CD14-positive monocyte (primary cell): ENCODE results near the gene TNIP1. TPM values are rescaled to one million over a fixed set of nuclear protein-coding genes. Genes with fewer than 3 reads are reported as not detected.

ENCODE experiments used
- DNase-seq, 3 donors: peaks; one replicate each; pipeline ENCODE4 v3.0.0-alpha.2; 2011 to 2022
- H2AFZ ChIP-seq: 2 replicates; pipeline ENCODE4 v1.6.0; 2012; ENCODE audit warnings: mild to moderate bottlenecking, low read depth, low read length, inconsistent platforms; ENCODE audit not compliant: insufficient read depth, poor library complexity, severe bottlenecking
- H3K27ac ChIP-seq, 2 donors: 1 replicate in 1 of 2; 2 replicates in 1 of 2; pipeline ENCODE4 v1.5.1; 2012 to 2013; ENCODE audit warnings: low read length in 2 of 2, control low read depth in 1 of 2, inconsistent platforms in 1 of 2, low read depth in 1 of 2, mild to moderate bottlenecking in 1 of 2
- H3K27me3 ChIP-seq, 2 donors: one replicate each; pipeline versions ENCODE4 v1.6.0 to v1.6.1; 2011 to 2013; ENCODE audit warnings: low read length in 2 of 2; ENCODE audit not compliant: control insufficient read depth in 2 of 2, insufficient read depth in 2 of 2
- H3K36me3 ChIP-seq, 2 donors: replicated peaks in 1 of 2; 1 replicate in 1 of 2; 2 replicates in 1 of 2; pipeline versions ENCODE4 v1.5.1 to v1.6.1; 2012 to 2013; ENCODE audit warnings: low read length in 2 of 2, control low read depth in 1 of 2, inconsistent platforms in 1 of 2, mild to moderate bottlenecking in 1 of 2; ENCODE audit not compliant: insufficient read depth in 2 of 2, control insufficient read depth in 1 of 2
- H3K4me1 ChIP-seq, 2 donors: 1 replicate in 1 of 2; 2 replicates in 1 of 2; pipeline versions ENCODE4 v1.5.1 to v1.6.1; 2012 to 2013; ENCODE audit warnings: low read length in 2 of 2, control low read depth in 1 of 2, inconsistent platforms in 1 of 2, mild to moderate bottlenecking in 1 of 2, moderate library complexity in 1 of 2; ENCODE audit not compliant: insufficient read depth in 2 of 2, control insufficient read depth in 1 of 2
- H3K4me2 ChIP-seq: replicated peaks from 2 replicates; pipeline ENCODE3; 2012; ENCODE audit warnings: low read length, moderate library complexity, mild to moderate bottlenecking; ENCODE audit not compliant: poor library complexity, severe bottlenecking; ENCODE audit errors: extremely low read depth
- H3K4me3 ChIP-seq, 3 experiments: fragments of 200-600 bp in 1 of 3; sonication (generic) in 1 of 3; replicated peaks in 1 of 3; 1 replicate in 2 of 3; 2 replicates in 1 of 3; pipeline ENCODE4 v1.5.1; 2011 to 2013; ENCODE audit warnings: low read length in 3 of 3, mild to moderate bottlenecking in 3 of 3, control low read depth in 2 of 3, low read depth in 2 of 3, inconsistent platforms in 1 of 3, moderate library complexity in 1 of 3
- H3K79me2 ChIP-seq: 2 replicates; pipeline ENCODE4 v1.6.0; 2012; ENCODE audit warnings: mild to moderate bottlenecking, control low read depth, inconsistent platforms, low read length, moderate library complexity; ENCODE audit not compliant: insufficient read depth
- H3K9ac ChIP-seq: 2 replicates; pipeline ENCODE4 v1.6.0; 2017; ENCODE audit warnings: low read length, mild to moderate bottlenecking; ENCODE audit not compliant: insufficient read depth, poor library complexity, severe bottlenecking
- H3K9me3 ChIP-seq, 2 donors: replicated peaks in 1 of 2; 1 replicate in 1 of 2; 2 replicates in 1 of 2; pipeline versions ENCODE4 v1.5.1 to v1.6.1; 2012 to 2013; ENCODE audit warnings: low read length in 2 of 2, control low read depth in 1 of 2; ENCODE audit not compliant: control insufficient read depth in 1 of 2, insufficient read depth in 1 of 2
- H4K20me1 ChIP-seq: 2 replicates; pipeline ENCODE4 v1.6.0; 2012; ENCODE audit warnings: mild to moderate bottlenecking, low read length, control low read depth, moderate library complexity; ENCODE audit not compliant: insufficient read depth
- H3K27ac Mint-ChIP-seq, 7 donors: one replicate each; pipeline ENCODE4 v1.8.0; 2020; ENCODE audit warnings: mild to moderate bottlenecking in 7 of 7, mixed read lengths in 7 of 7, moderate library complexity in 6 of 7, inconsistent platforms in 2 of 7
- H3K27me3 Mint-ChIP-seq, 3 donors: one replicate each; pipeline ENCODE4 v1.8.0; 2021 to 2022; ENCODE audit warnings: low read depth in 3 of 3, mild to moderate bottlenecking in 3 of 3, mixed read lengths in 3 of 3, moderate library complexity in 3 of 3, inconsistent platforms in 1 of 3
- H3K36me3 Mint-ChIP-seq, 2 donors: one replicate each; pipeline ENCODE4 v1.8.0; 2020; ENCODE audit warnings: mixed read lengths in 2 of 2, inconsistent platforms in 1 of 2, mild to moderate bottlenecking in 1 of 2
- H3K4me1 Mint-ChIP-seq: one replicate; pipeline ENCODE4 v1.8.0; 2020; ENCODE audit warnings: mild to moderate bottlenecking, mixed read lengths
- H3K4me3 Mint-ChIP-seq, 2 donors: one replicate each; pipeline ENCODE4 v1.8.0; 2020; ENCODE audit warnings: mild to moderate bottlenecking in 2 of 2, mixed read lengths in 2 of 2, moderate library complexity in 1 of 2
- H3K9me3 Mint-ChIP-seq, 7 donors: one replicate each; pipeline ENCODE4 v1.8.0; 2020 to 2022; ENCODE audit warnings: mixed read lengths in 7 of 7, mild to moderate bottlenecking in 6 of 7, moderate library complexity in 6 of 7, inconsistent platforms in 2 of 7
- WGBS: methylation state at CpG from one replicate; pipeline ENCODE4 v1.1.5; 2013; ENCODE audit warnings: missing lambda C conversion rate; ENCODE audit not compliant: insufficient coverage; 5-methylcytosine and 5-hydroxymethylcytosine counted together
- intact Hi-C, 2 donors: fragments of 100-400 bp; cut with micrococcal nuclease; formaldehyde crosslinking; loops; one replicate each; pipeline versions ENCODE4 v1.15.0 to v1.15.1; 2023
- polyA plus RNA-seq, 3 donors: library from polyadenylated mRNA; depleted of rRNA in 1 of 3; unstranded in 2 of 3; stranded (reverse) in 1 of 3; fragments of 300-500 nt in 2 of 3; fragments of >200 nt in 1 of 3; fragmentation: Illumina TruSeq in 2 of 3; gene quantifications; 1 replicate in 2 of 3; 2 replicates in 1 of 3; pipeline ENCODE4 v1.2.3, GENCODE V29; 2012 to 2021
- TF ChIP-seq, protein P1 (sequence below): fragments of 200-600 bp; IDR thresholded peaks from one replicate; pipeline ENCODE4 v1.8.0; 2022; ENCODE audit warnings: antibody characterized with exemption, mild to moderate bottlenecking

TNIP1 gene
- polyA plus RNA-seq, 3 donors: 30.8 to 108 (median 46.4) TPM

DNA sequence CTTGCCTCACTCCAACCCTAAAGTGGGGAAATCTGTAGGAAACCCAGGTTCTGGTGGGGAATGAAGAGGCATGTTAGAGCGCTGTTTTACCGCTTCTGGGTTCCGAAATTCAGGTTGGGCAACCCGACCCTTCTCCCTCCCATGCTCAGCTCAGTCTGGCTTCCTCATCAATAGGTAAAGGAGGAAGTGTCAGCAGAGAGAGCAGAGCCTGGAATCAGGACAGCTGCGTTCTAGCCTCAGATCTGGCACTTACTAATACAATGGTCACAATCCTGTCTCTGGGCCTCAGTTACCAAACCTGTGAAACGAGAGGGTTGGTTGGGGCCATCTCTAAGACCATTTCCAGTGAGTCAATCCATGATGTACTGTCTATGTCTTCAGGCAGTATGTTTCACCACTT is 16.2 kb upstream of the TNIP1 start:
- TF ChIP-seq, protein P1, sequence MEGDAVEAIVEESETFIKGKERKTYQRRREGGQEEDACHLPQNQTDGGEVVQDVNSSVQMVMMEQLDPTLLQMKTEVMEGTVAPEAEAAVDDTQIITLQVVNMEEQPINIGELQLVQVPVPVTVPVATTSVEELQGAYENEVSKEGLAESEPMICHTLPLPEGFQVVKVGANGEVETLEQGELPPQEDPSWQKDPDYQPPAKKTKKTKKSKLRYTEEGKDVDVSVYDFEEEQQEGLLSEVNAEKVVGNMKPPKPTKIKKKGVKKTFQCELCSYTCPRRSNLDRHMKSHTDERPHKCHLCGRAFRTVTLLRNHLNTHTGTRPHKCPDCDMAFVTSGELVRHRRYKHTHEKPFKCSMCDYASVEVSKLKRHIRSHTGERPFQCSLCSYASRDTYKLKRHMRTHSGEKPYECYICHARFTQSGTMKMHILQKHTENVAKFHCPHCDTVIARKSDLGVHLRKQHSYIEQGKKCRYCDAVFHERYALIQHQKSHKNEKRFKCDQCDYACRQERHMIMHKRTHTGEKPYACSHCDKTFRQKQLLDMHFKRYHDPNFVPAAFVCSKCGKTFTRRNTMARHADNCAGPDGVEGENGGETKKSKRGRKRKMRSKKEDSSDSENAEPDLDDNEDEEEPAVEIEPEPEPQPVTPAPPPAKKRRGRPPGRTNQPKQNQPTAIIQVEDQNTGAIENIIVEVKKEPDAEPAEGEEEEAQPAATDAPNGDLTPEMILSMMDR: no peak
- H3K27me3 ChIP-seq: no peaks in the 10 kb centered on the region
- H4K20me1 ChIP-seq: peaks cover 4% of the 10 kb centered on the region
- no peak overlapping the region for H3K4me3 Mint-ChIP-seq
- peak; percentile 86 to 96 (median 96) for DNase-seq
- peak overlapping the region; percentile 27 for H3K4me2 ChIP-seq
- H2AFZ ChIP-seq: no peak overlapping the region
- peaks cover 22 to 37% of the 10 kb centered on the region in 2 donors for H3K36me3 Mint-ChIP-seq
- H3K9me3 Mint-ChIP-seq: peaks cover 0 to 2% (median 0%) of the 10 kb centered on the region in 7 donors
- no peaks in the 10 kb centered on the region for H3K9me3 ChIP-seq
- H3K4me1 Mint-ChIP-seq: peaks cover 92% of the 10 kb centered on the region
- no peak overlapping the region for H3K9ac ChIP-seq
- H3K4me1 ChIP-seq: peaks cover 79 to 90% of the 10 kb centered on the region in 2 donors
- peak overlapping the region; percentile 34 to 96 for H3K27ac ChIP-seq
- WGBS: no CpG with 5 or more reads among the region's 6 CpGs
- peaks cover 3% of the 10 kb centered on the region for H3K79me2 ChIP-seq
- peak overlapping the region in 1 of 3 experiments; percentile 3 for H3K4me3 ChIP-seq
- peaks cover 9 to 15% of the 10 kb centered on the region in 2 donors for H3K36me3 ChIP-seq
- intact Hi-C loops: no loop called here
- peak overlapping the region; percentile 87 to 100 (median 99) for H3K27ac Mint-ChIP-seq
- H3K27me3 Mint-ChIP-seq: peaks cover 0 to 4% (median 2%) of the 10 kb centered on the region in 3 donors

DNA sequence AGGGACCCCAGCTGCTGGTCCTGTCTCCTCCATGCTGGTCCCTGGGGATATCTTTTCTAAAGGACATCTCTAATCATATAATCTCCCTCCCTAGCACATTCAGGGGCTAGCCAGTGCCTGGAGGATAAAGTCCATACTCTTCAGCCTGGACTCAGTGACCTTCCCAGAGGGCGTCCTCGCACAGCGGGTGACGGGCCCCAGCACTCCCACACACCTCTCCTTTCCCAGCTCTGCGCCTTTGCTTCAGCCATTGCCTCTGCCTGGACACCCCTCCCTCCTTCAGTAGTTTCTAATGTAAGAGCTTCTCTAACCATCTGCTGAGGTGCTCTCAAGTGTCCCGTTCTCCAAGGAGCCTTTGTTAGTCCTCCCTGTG is 15.2 kb upstream of the TNIP1 start:
- H3K4me3 Mint-ChIP-seq: no peak overlapping the region
- H3K9me3 Mint-ChIP-seq: peaks cover 0 to 2% (median 0%) of the 10 kb centered on the region in 7 donors
- peaks cover 0 to 5% of the 10 kb centered on the region in 2 donors for H3K36me3 ChIP-seq
- peaks cover 4% of the 10 kb centered on the region for H4K20me1 ChIP-seq
- peaks cover 0 to 4% (median 2%) of the 10 kb centered on the region in 3 donors for H3K27me3 Mint-ChIP-seq
- 100% methylated on average over 5 of the region's 6 CpGs for WGBS
- H3K27ac Mint-ChIP-seq: peak overlapping the region; percentile 85 to 100 (median 99)
- no peak for DNase-seq
- peak overlapping the region; percentile 4 for H3K9ac ChIP-seq
- no peaks in the 10 kb centered on the region for H3K9me3 ChIP-seq
- H3K36me3 Mint-ChIP-seq: peaks cover 21 to 26% of the 10 kb centered on the region in 2 donors
- peaks cover 89 to 100% of the 10 kb centered on the region in 2 donors for H3K4me1 ChIP-seq
- H2AFZ ChIP-seq: no peak overlapping the region
- peaks cover 3% of the 10 kb centered on the region for H3K79me2 ChIP-seq
- intact Hi-C loops: no loop called here
- TF ChIP-seq, protein P1: no peak
- H3K27me3 ChIP-seq: no peaks in the 10 kb centered on the region
- H3K4me3 ChIP-seq: peak overlapping the region in 1 of 3 experiments; percentile 21
- no peak overlapping the region for H3K4me2 ChIP-seq
- H3K4me1 Mint-ChIP-seq: peaks cover 99% of the 10 kb centered on the region
- H3K27ac ChIP-seq: peak overlapping the region; percentile 11 to 96
